ENCODE results near the gene KCP.

The KCP gene

GRCh38 chr7:128939075-128939860 lies 28.8 kb upstream of the KCP start:
- DNase-seq (ENCODE audit: low read depth), result no peak

- DNase-seq (ENCODE audit: low read depth), result no peak
Observed at GRCh38 chr7:128938544-128939074, 28.1 kb upstream of the KCP start.

- no peak for DNase-seq (ENCODE audit: low read depth)
Observed at GRCh38 chr7:128937647-128938543, 27.4 kb upstream of the KCP start, which contains the start of gene IRF5. IRF5 (plus strand) TSS chr7:128937927; CDS start chr7:128942082, 4,155 bp downstream.

- DNase-seq (ENCODE audit: low read depth), result no peak
Observed at GRCh38 chr7:128937271-128937646, 26.8 kb upstream of the KCP start.

- no peak for DNase-seq (ENCODE audit: low read depth)
Observed at GRCh38 chr7:128936798-128937197, 26.3 kb upstream of the KCP start.

- DNase-seq (ENCODE audit: low read depth), result no peak
Observed at GRCh38 chr7:128935342-128935730, 24.8 kb upstream of the KCP start.

- no peak for DNase-seq (ENCODE audit: low read depth)
Observed at GRCh38 chr7:128934361-128935341, 24.1 kb upstream of the KCP start.

- no peak for DNase-seq (ENCODE audit: low read depth)
Observed at GRCh38 chr7:128933180-128933891, 22.8 kb upstream of the KCP start.

- DNase-seq (ENCODE audit: low read depth), result no peak
Observed at GRCh38 chr7:128932862-128933179, 22.3 kb upstream of the KCP start.

GRCh38 chr7:128931965-128932861 lies 21.7 kb upstream of the KCP start:
- DNase-seq (ENCODE audit: low read depth), result no peak

GRCh38 chr7:128931190-128931798 lies 20.8 kb upstream of the KCP start:
- DNase-seq (ENCODE audit: low read depth), result no peak

- no peak for DNase-seq (ENCODE audit: low read depth)
Observed at GRCh38 chr7:128928882-128929788, 18.6 kb upstream of the KCP start.

- DNase-seq (ENCODE audit: low read depth), result no peak
Observed at GRCh38 chr7:128928159-128928813, 17.8 kb upstream of the KCP start.

GRCh38 chr7:128924707-128925588 lies 14.4 kb upstream of the KCP start:
- DNase-seq (ENCODE audit: low read depth), result no peak

- DNase-seq (ENCODE audit: low read depth), result no peak
Observed at GRCh38 chr7:128923411-128923800, 12.9 kb upstream of the KCP start.

GRCh38 chr7:128922496-128923410 lies 12.2 kb upstream of the KCP start:
- no peak for DNase-seq (ENCODE audit: low read depth)

All from T-helper 22 cell (primary cell).